Effector memory CD8-positive, alpha-beta T cell (primary cell): ENCODE results near the gene BRI3.

ENCODE experiments used
- ATAC-seq: fragments of 150-1000 bp; cut with Tn5 transposase; replicated peaks from 2 replicates; pipeline ENCODE4 v1.10.0; 2021; ENCODE audit warnings: mild to moderate bottlenecking, moderate library complexity
- DNase-seq, 3 experiments: peaks; one replicate each; pipeline ENCODE4 v3.0.0; 2021
- H3K27ac Mint-ChIP-seq, 2 donors: one replicate each; pipeline ENCODE4 v1.8.0; 2022; ENCODE audit warnings: mild to moderate bottlenecking in 2 of 2, mixed read lengths in 2 of 2, moderate library complexity in 2 of 2
- H3K27me3 Mint-ChIP-seq, 2 donors: one replicate each; pipeline ENCODE4 v1.8.0; 2022; ENCODE audit warnings: mixed read lengths in 2 of 2
- H3K36me3 Mint-ChIP-seq: one replicate; pipeline ENCODE4 v1.8.0; 2022; ENCODE audit warnings: mild to moderate bottlenecking, moderate library complexity, mixed read lengths; ENCODE audit not compliant: insufficient read depth
- H3K4me1 Mint-ChIP-seq, 2 donors: one replicate each; pipeline ENCODE4 v1.8.0; 2022; ENCODE audit warnings: low read depth in 2 of 2, mixed read lengths in 2 of 2
- H3K4me3 Mint-ChIP-seq, 2 donors: one replicate each; pipeline ENCODE4 v1.8.0; 2022; ENCODE audit warnings: mild to moderate bottlenecking in 2 of 2, mixed read lengths in 2 of 2, moderate library complexity in 2 of 2
- H3K9me3 Mint-ChIP-seq, 2 donors: one replicate each; pipeline ENCODE4 v1.8.0; 2022; ENCODE audit warnings: mixed read lengths in 2 of 2

BRI3 gene

GRCh38 chr7:98242342-98242741 lies 39.1 kb upstream of the BRI3 start:
- H3K9me3 Mint-ChIP-seq = no peaks in the 10 kb centered on the region
- DNase-seq (no peak), ATAC-seq (no peak)
- H3K36me3 Mint-ChIP-seq = peaks cover 22% of the 10 kb centered on the region
- peaks cover 1 to 3% of the 10 kb centered on the region in 2 donors for H3K4me1 Mint-ChIP-seq
- no peak overlapping the region for H3K4me3 Mint-ChIP-seq
- H3K27ac Mint-ChIP-seq = peak overlapping the region in 1 of 2 donors; percentile 17
- H3K27me3 Mint-ChIP-seq = no peaks in the 10 kb centered on the region

DNA sequence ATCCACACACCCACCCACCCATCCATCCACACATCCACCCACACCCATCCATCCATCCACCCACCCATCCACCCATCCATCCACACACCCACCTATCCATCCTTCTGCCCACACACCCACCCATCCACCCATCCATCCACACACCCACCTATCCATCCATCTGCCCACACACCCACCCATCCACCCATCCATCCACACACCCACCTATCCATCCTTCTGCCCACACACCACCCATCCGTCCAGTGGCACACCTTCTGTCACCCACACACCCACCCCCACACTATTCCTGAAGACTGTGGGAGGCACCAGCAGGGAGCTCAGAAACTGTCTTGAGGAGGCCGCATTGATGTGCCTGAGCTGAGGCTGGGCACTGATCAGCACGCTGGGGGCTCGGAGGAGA lies 38.6 kb upstream of the BRI3 start:
- Mint-ChIP-seq H3K27me3 (no peaks in the 10 kb centered on the region), H3K4me3 (no peak overlapping the region), H3K27ac (no peak overlapping the region), H3K9me3 (no peaks in the 10 kb centered on the region), H3K4me1 (peaks cover 2 to 3% of the 10 kb centered on the region in 2 donors), H3K36me3 (peaks cover 26% of the 10 kb centered on the region)
- ATAC-seq (no peak), DNase-seq (no peak)

GRCh38 chr7:98244871-98245270 lies 36.6 kb upstream of the BRI3 start:
- peaks cover 11 to 14% of the 10 kb centered on the region in 2 donors for H3K4me1 Mint-ChIP-seq
- ATAC-seq (no peak), DNase-seq (no peak)
- H3K27ac Mint-ChIP-seq = peak overlapping the region in 1 of 2 donors; percentile 38
- peaks cover 17% of the 10 kb centered on the region for H3K36me3 Mint-ChIP-seq
- H3K27me3 Mint-ChIP-seq = no peaks in the 10 kb centered on the region
- H3K9me3 Mint-ChIP-seq = no peaks in the 10 kb centered on the region
- H3K4me3 Mint-ChIP-seq = no peak overlapping the region

DNA sequence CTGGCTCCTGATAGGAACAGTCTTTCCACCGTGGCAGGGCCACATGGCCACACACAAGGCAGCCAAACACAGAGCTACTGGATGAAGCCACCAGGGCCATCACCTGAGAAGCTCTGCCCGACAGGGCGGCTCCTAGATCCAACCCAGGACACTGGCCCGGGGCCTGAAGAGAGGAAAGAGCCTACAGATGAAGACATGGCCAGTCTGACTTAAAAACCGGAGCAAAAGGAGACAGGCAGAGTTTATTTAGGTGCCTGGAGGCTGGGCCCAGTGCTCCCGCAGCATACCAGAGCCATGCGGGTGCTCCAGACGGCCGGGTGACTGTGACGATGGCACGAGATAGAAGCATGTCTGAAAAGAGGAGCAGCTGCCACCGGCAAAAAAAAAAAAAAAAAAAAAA lies 33.3 kb upstream of the BRI3 start:
- no peak for DNase-seq
- Mint-ChIP-seq H3K27ac (peak overlapping the region in 1 of 2 donors; percentile 79), H3K4me1 (peaks cover 31 to 38% of the 10 kb centered on the region in 2 donors), H3K4me3 (no peak overlapping the region), H3K27me3 (no peaks in the 10 kb centered on the region), H3K9me3 (no peaks in the 10 kb centered on the region), H3K36me3 (peaks cover 33% of the 10 kb centered on the region)
- ATAC-seq = no peak

DNA sequence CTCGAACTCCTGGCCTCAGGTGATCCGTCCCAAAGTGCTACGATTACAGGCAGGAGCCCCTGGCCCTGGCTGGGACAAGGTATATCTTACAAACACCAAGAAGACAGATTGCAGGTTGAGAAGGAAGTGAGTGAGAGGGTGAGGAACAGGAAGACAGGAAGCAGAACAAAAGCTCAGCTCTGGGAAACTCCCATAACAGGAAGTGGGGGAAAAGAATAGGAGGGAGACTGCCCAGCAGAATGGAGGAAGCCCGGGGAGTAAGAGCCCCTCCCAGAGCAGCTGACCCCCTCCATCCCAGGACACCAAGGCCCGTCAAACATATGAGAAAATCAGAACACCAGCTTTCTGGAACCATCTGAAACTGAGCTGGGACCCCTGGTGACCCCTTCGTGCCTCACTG lies 32.4 kb upstream of the BRI3 start:
- Mint-ChIP-seq H3K27me3 (no peaks in the 10 kb centered on the region), H3K9me3 (no peaks in the 10 kb centered on the region), H3K27ac (peak overlapping the region; percentile 94 to 97), H3K4me3 (peak overlapping the region; percentile 8 to 31), H3K36me3 (peaks cover 29% of the 10 kb centered on the region), H3K4me1 (peaks cover 31 to 45% of the 10 kb centered on the region in 2 donors)
- no peak for ATAC-seq
- DNase-seq = no peak

DNA sequence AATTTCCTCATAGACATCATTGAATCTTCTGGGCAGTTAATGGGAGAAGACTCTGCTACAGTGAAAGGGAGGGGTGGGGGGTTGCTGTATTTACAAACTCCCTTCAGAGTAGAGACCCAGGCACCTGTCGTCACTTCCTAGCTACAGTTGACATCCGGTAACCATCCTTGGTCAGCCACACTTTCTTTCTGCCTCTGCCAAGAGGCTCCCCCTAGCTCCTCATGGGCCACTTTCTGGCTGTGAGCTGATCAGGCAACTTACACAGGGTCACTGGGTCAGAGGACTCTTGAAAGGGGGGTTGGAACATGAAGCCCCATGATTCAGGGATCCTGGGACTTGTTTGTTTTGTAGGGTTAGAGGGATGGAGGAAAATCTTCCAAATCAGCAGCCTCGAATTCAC lies 30.7 kb upstream of the BRI3 start:
- peak; percentile 18 to 32 (median 28) for DNase-seq
- Mint-ChIP-seq H3K4me1 (peaks cover 36 to 55% of the 10 kb centered on the region in 2 donors), H3K9me3 (no peaks in the 10 kb centered on the region), H3K36me3 (peaks cover 33% of the 10 kb centered on the region), H3K27ac (peak overlapping the region; percentile 94 to 97), H3K4me3 (peak overlapping the region; percentile 95), H3K27me3 (no peaks in the 10 kb centered on the region)
- peak; percentile 28 for ATAC-seq

GRCh38 chr7:98251231-98251600 lies 30.3 kb upstream of the BRI3 start:
- DNase-seq (peak; percentile 21 to 42 (median 36)), ATAC-seq (peak; percentile 52)
- Mint-ChIP-seq H3K36me3 (peaks cover 34% of the 10 kb centered on the region), H3K4me3 (peak overlapping the region; percentile 95), H3K27me3 (no peaks in the 10 kb centered on the region), H3K27ac (peak overlapping the region; percentile 94 to 97), H3K9me3 (no peaks in the 10 kb centered on the region), H3K4me1 (peaks cover 39 to 55% of the 10 kb centered on the region in 2 donors)

DNA sequence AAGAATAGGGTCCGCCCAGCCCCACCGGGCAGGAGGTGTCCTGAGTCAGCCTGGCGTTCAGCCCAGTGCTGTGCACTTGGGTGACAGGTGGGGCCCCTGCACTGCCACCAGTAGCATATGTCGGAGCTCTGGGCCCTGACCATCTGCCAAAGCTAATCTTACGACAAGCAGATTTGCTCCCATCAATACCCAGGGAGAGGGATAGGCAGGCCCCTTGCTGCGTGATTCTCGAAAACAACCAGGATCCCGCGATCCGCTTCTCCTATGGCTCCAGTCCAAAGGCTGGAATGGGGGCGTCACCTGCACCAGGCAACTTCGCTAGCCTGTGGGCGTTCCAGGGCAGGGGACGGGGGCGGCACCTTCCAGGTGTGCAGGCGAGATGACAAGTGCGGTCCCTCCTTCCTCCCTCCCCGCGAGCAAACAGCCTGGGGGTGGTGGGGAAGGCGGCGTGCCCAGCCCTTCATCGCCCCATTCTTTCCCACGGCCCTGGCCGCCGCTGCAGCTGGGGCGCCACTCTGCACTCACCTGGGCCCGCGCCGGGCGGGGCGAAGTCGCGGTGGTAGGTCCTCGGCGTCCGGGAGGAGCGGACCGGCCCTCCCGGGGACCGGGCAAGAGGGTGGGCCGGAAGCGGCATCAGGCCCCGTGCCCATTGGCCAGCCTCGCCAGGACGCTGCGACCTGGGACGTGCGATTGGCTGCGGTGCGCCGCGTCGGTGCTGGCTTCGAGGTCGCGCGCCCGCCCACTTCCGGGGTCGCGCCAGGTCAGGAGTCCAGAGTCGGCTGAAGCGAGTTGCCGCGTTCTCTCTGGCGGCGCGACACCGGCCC lies 29.7 kb upstream of the BRI3 start, which contains the start of gene TECPR1:
Gene TECPR1, minus strand, starts transcription at position 632 of the 824 bp plus-strand sequence. CDS start 6,086 bp downstream, outside the sequence.
- H3K27ac Mint-ChIP-seq = peak within 1 kb of the TSS; percentile 94 to 97
- H3K36me3 Mint-ChIP-seq = peaks cover 40% of the 10 kb centered on the region
- H3K4me1 Mint-ChIP-seq = peaks cover 39 to 55% of the 10 kb centered on the region in 2 donors
- ATAC-seq = peak; percentile 85
- peak within 1 kb of the TSS; percentile 95 for H3K4me3 Mint-ChIP-seq
- H3K9me3 Mint-ChIP-seq = no peaks in the 10 kb centered on the region
- no peaks in the 10 kb centered on the region for H3K27me3 Mint-ChIP-seq
- DNase-seq = peak; percentile 78 to 80 (median 80)

DNA sequence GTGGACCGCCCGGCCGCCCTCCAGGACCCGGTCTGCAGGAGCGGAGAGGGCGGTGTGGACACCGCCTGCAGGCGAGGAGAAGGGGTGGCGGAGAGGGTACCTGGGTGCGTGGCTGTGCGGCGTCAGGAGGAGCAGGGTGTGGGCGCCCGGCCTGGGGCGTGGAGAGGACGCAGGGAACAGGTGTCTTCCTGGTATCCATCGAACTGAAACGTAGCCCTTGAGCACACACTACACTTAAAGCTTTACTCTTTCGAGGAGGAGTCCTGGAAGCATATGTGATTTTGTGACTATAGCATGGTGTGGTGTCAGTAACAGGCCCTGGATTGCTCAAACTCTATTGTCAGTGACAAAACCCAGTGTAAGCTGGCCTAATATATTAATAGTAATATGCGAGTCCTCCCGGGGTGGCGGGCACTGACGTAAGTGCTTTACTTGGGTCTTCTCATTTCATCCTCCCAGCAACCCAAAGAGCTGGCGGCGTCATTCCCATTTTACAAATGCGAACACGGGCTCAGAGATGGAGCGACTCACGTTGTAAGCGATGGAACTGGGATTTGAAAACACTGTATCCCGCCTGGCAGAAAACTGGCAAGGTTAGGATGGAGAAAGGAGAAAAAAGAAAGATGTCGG lies 28.9 kb upstream of the BRI3 start:
- no peaks in the 10 kb centered on the region for H3K9me3 Mint-ChIP-seq
- H3K4me3 Mint-ChIP-seq = peak overlapping the region; percentile 95
- H3K36me3 Mint-ChIP-seq = peaks cover 46% of the 10 kb centered on the region
- no peaks in the 10 kb centered on the region for H3K27me3 Mint-ChIP-seq
- H3K27ac Mint-ChIP-seq = peak overlapping the region; percentile 94 to 97
- peaks cover 39 to 55% of the 10 kb centered on the region in 2 donors for H3K4me1 Mint-ChIP-seq
- ATAC-seq (peak; percentile 21), DNase-seq (no peak)

DNA sequence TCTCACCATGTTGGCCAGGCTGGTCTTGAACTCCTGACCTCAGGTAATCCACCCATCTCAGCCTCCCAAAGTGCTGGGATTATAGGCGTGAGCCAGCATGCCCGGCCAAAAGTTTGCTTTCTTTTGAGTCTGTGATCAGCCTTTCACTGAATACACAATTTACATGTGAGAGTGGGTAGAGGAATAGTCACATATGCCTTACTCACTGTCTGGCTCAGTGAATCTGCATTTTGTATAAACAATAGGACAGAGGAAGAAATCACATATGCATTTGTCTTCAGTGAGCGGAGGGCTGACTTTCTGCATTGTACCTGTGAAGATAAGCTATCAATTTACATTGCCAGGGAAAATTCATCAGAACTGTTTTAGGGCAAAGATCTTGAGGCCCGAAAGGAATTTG lies 27.0 kb upstream of the BRI3 start:
- H3K27ac Mint-ChIP-seq = no peak overlapping the region
- peaks cover 43% of the 10 kb centered on the region for H3K36me3 Mint-ChIP-seq
- H3K4me3 Mint-ChIP-seq = no peak overlapping the region
- no peak for DNase-seq
- no peak for ATAC-seq
- H3K9me3 Mint-ChIP-seq = no peaks in the 10 kb centered on the region
- no peaks in the 10 kb centered on the region for H3K27me3 Mint-ChIP-seq
- H3K4me1 Mint-ChIP-seq = peaks cover 30 to 46% of the 10 kb centered on the region in 2 donors

DNA sequence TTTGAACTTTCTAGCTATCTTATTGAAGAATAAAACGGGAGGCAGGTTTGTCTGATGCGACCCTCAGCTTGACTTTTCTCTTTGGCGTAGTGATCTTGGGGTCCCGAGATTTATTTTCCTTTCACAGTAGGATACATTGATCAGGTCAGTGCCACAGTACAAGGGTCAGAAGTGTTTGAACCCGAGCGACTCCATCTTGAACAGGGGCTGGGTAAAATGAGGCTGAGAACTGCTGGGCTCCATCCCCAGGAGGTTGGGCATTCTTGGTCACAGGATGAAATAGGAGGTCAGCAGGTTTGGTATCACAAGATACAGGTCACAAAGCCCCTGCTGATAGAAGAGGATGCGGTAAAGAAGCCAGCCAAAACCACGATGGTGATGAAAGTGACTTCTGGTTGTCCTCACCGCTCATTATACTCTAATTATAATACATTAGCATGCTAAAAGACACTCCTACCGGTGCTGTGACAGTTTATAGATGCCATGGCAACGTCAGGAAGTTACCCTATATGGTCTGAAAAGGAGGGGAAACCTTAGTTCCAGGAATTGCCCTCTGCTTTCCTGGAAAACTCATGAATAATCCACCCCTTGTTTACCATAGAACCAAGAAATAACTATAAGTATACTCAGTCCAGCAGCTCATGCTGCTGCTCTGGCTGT lies 26.4 kb upstream of the BRI3 start:
- no peak for DNase-seq
- Mint-ChIP-seq H3K9me3 (no peaks in the 10 kb centered on the region), H3K4me3 (no peak overlapping the region), H3K36me3 (peaks cover 41% of the 10 kb centered on the region), H3K27me3 (no peaks in the 10 kb centered on the region), H3K27ac (no peak overlapping the region), H3K4me1 (peaks cover 29 to 42% of the 10 kb centered on the region in 2 donors)
- ATAC-seq = no peak

DNA sequence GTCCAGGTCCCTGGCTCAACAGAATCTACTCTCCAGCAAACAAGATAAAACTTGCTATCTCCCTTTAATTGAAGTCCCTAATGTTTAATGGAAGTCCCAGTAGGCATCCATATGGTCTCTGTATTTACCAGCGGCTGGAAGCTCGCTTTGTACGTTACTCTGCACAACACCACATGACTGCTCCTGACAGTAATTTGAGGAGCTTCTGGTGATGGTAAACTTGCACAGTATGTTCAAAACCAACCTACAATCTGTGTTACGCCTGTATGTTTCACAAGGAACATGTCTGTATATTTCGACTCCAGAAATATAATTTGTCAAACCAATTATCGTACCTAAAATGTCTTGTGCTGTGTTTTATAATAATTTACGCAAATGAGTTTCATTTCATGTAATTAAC lies 25.1 kb upstream of the BRI3 start:
- H3K27ac Mint-ChIP-seq = no peak overlapping the region
- H3K36me3 Mint-ChIP-seq = peaks cover 38% of the 10 kb centered on the region
- no peak for ATAC-seq
- no peak for DNase-seq
- no peak overlapping the region for H3K4me3 Mint-ChIP-seq
- no peaks in the 10 kb centered on the region for H3K27me3 Mint-ChIP-seq
- peaks cover 18 to 31% of the 10 kb centered on the region in 2 donors for H3K4me1 Mint-ChIP-seq
- no peaks in the 10 kb centered on the region for H3K9me3 Mint-ChIP-seq

- Mint-ChIP-seq H3K4me1 (peaks cover 14 to 21% of the 10 kb centered on the region in 2 donors), H3K9me3 (no peaks in the 10 kb centered on the region), H3K27me3 (no peaks in the 10 kb centered on the region), H3K27ac (no peak overlapping the region), H3K4me3 (no peak overlapping the region), H3K36me3 (peaks cover 26% of the 10 kb centered on the region)
- ATAC-seq = no peak
- no peak for DNase-seq
These were observed 23.8 kb upstream of the BRI3 start for GRCh38 chr7:98257701-98258100.
